HG02759 (cell line): ENCODE data around the gene STAG3.
"Not testable (repeated sequence)": the region's sequence is repeated elsewhere in the genome, so short reads cannot be mapped to it uniquely, and the experiment has no call there.

ENCODE experiments used
- ATAC-seq: cut with Tn5 transposase; IDR thresholded peaks from one replicate; pipeline ENCODE4 v1.9.1; 2021; ENCODE audit warnings: mild to moderate bottlenecking, moderate library complexity; ENCODE audit not compliant: unreplicated experiment

The STAG3 gene

DNA sequence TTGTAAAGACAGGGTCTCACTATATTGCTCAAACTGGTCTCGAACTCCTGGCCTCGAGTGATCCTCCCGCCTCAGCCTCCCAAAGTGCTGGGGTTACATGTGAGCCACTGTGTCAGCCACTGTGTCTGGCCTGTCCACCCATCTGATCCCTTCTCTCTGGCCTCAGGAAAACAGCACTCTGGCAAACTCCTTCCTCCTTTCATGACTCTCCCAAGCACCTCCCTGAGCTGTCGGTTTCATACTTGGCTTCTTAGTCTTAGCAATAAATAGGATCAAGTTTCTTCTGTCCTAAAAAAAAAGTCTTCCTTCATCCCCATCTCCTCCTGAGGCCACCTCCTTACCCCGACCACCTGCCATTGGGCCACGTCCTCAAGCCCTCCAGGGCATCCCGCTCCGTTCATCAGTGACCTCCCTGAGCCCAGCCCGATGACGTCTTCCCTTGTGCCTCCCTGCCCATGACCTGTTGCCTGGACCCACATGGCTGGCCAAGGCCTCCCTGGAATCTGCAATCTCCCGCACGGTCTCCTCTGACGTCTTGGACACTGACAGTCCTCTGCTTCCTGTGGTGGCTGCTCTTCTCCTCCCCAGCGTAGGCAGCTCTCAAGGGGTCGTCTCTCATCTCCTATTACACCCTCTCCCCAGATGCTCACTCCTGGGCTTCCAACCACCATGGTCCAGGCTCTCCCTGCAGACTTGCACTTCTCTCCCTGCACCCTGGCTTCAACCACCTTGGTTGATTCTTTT, 68.6 kb downstream of the STAG3 start:
- ATAC-seq, result not testable (repeated sequence)

DNA sequence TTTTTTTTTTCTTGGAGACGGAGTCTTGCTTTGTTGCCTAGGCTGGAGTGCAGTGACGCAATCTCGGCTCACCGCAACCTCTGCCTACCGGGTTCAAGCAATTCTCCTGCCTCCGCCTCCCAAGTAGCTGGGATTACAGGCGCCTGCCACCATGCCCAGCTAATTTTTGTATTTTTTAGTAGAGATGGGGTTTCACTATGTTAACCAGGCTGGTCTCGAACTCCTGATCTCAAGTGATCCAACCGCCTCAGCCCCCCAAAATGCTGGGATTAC, 69.1 kb downstream of the STAG3 start:
- ATAC-seq, result not testable (repeated sequence)

DNA sequence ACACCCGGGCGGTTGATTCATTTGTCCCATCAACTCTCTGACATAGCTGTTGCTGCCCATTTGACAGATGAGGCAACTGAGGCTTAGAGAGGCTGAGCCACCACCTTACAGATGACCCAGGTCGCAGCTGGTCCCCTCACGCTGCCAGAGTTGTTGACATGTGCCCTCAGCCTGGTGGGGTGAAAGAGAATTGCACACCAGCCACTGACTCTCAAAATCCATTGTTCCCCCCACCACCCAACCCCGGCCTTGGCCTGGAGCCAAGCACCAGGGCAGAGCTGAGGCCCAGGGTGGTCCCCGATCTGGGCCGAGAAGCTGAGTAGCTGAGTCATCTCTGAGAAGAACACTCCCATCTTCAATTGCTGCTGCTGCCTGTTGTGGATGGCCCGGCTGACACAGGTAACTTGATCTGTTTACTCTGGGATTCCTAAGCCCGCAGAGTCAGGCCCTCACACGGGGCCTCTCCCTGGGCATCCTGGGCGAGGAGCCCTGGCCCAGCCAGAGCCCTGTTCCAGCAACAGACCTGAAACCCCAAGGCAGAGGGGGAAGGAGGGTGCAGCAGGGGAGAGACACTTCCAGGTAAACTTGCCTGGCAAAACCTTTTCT, 69.5 kb downstream of the STAG3 start:
- no peak for ATAC-seq

DNA sequence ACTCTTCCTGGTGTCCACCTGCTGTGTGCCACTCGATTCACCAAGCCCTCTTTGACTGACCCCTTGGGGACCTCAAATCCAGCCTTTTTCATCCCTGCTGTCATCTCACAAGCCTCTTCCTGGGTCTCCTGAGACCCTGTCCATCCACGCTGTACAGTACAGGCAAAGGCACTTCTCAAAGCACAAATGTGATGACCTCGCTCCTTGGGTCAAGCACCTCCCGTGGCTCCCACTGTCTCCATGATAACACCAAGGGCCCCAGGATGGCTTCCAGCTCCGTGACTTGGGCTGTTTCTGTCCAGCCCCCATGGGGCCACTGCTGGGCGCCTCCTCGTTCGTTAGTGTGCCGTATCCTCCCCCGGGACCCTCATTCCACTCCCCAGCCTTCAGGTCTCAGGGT, 70.8 kb downstream of the STAG3 start:
- no peak for ATAC-seq

DNA sequence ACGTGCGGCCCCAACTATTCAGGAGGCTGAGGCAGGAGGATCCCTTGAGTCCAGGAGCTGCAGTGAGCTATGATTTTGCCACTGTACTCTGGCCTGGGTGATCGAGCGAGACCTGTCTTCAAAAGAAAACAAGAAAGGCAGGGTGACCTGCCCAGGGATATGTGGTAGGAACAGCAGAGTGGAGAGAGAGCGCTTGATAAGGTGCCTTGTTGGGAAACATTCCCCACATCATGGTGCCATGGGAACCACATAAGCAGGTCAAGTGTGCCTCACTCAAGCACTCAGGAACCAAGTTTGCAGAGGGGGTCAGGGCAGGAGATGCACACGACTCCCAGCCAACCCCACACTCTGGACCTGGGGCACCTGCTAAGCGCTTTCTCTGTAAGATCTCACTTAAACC, 79.3 kb downstream of the STAG3 start:
- no peak for ATAC-seq

DNA sequence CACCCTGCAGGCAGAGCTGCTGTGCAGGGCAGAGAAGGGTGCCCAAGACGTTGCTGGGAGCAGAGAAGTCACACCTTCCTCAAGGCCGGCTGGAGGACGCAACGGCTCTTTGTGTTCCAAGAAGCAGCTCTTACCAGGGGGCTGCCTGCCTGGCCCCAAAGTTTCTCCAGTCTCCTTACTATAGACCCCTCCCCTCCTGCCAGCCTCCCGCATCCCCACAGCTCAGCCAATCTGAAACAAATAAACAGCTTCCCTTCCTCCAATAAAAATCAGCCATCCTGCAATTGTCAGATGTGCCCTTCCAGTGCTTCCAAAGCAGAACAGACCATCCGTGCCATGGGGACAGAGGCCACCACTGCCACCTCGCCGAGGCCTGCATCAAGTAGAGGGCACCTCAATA, 82.3 kb downstream of the STAG3 start:
- ATAC-seq, result not testable (repeated sequence)

DNA sequence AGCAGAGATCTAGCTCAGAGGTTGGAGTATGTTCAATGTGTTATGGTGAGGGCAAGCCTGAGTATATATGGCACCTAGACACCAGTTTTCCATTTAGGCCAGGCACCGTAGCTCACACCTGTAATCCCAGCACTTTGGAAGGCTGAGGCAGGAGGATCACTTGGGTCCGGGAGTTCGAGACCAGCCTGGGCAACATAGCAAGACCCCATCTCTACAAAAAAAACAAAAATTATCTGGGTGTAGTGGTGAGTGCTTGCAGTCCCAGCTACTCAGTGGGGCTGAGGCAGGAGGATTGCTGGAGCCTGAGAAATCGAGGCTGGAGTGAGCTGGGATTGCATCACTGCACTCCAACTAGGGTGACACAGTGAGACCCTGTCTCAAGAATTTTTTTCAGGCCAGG, 85.2 kb downstream of the STAG3 start:
- ATAC-seq, result not testable (repeated sequence)
